Measurements from ENCODE around the gene STX4.

- TF ChIP-seq, protein P1, sequence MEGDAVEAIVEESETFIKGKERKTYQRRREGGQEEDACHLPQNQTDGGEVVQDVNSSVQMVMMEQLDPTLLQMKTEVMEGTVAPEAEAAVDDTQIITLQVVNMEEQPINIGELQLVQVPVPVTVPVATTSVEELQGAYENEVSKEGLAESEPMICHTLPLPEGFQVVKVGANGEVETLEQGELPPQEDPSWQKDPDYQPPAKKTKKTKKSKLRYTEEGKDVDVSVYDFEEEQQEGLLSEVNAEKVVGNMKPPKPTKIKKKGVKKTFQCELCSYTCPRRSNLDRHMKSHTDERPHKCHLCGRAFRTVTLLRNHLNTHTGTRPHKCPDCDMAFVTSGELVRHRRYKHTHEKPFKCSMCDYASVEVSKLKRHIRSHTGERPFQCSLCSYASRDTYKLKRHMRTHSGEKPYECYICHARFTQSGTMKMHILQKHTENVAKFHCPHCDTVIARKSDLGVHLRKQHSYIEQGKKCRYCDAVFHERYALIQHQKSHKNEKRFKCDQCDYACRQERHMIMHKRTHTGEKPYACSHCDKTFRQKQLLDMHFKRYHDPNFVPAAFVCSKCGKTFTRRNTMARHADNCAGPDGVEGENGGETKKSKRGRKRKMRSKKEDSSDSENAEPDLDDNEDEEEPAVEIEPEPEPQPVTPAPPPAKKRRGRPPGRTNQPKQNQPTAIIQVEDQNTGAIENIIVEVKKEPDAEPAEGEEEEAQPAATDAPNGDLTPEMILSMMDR (IDR thresholded peaks at IDR 0.05), result no peak
- TF ChIP-seq EP300 (IDR thresholded peaks at IDR 0.05; ENCODE audit: borderline replicate concordance in 1 of 2, low read depth in 1 of 2, low read length in 1 of 2) (no peak), IRF3 (IDR thresholded peaks at IDR 0.05; ENCODE audit: low read depth, low read length) (no peak), YY1 (IDR thresholded peaks at IDR 0.05; ENCODE audit: low read depth) (no peak), EZH2phosphoT487 (IDR thresholded peaks at IDR 0.05; ENCODE audit: borderline replicate concordance, low read depth) (no peak)
Measured at GRCh38 chr16:31003744-31004143, 29.6 kb upstream of the STX4 start.
